Endothelial cell of umbilical vein (primary cell): ENCODE data around the gene NUB1. TPM values are rescaled to one million over a fixed set of nuclear protein-coding genes. Genes with fewer than 3 reads are reported as not detected.

Experiments used
- BruUV-seq: library from RNA; stranded (reverse); fragments of 400-500 nt; replicated peaks from 2 replicates; lab custom pipeline; 2021; lab: Mats Ljungman, UMichigan
- CTCF ChIA-PET: fragments of 300-600, 350-600 bp; sonication (Branson Sonifier 250); formaldehyde crosslinking; loops from one replicate; lab custom pipeline; 2021; ENCODE audit warnings: antibody characterized with exemption, inconsistent platforms; lab: Charles Lee
- POLR2A ChIA-PET: fragments of 300-600, 350-600 bp; sonication (Branson Sonifier 250); formaldehyde crosslinking; loops from one replicate; lab custom pipeline; 2021; ENCODE audit warnings: antibody characterized with exemption, inconsistent platforms; lab: Charles Lee
- DNase-seq: peaks from one replicate; pipeline ENCODE4 v3.0.0-alpha.2; 2011; ENCODE audit warnings: low read depth, low spot score
- FAIRE-seq: peaks from 2 replicates; lab custom pipeline; 2011; peaks lifted over from hg19 to GRCh38; lab: Jason Lieb, UNC
- H2AFZ ChIP-seq: 2 replicates; pipeline ENCODE4 v1.6.0; 2012; ENCODE audit warnings: low read depth, low read length, control low read depth, inconsistent platforms
- H3K27ac ChIP-seq: 2 replicates; pipeline ENCODE4 v1.5.1; 2011; ENCODE audit warnings: low read depth, mild to moderate bottlenecking, control low read depth, low read length, moderate library complexity; ENCODE audit not compliant: insufficient read depth
- H3K27me3 ChIP-seq, 2 experiments: 2 replicates each; pipeline versions ENCODE4 v1.6.0 to v1.6.1; 2011; ENCODE audit warnings: low read length in 2 of 2, mixed read lengths in 1 of 2; ENCODE audit not compliant: control insufficient read depth in 2 of 2, insufficient read depth in 2 of 2
- H3K36me3 ChIP-seq, 2 experiments: 2 replicates in 1 of 2; 3 replicates in 1 of 2; pipeline ENCODE4 v1.5.1; 2011; ENCODE audit warnings: low read length in 2 of 2, mild to moderate bottlenecking in 1 of 2, moderate library complexity in 1 of 2; ENCODE audit not compliant: control insufficient read depth in 2 of 2, insufficient read depth in 2 of 2; ENCODE audit errors: extremely low read depth in 1 of 2
- H3K4me1 ChIP-seq: 3 replicates; pipeline ENCODE4 v1.5.1; 2011; ENCODE audit warnings: mild to moderate bottlenecking, low read length; ENCODE audit not compliant: control insufficient read depth, insufficient read depth; ENCODE audit errors: extremely low read depth
- H3K4me2 ChIP-seq: 2 replicates; pipeline ENCODE4 v1.6.1; 2011; ENCODE audit warnings: low read length, control low read depth, mixed read lengths; ENCODE audit not compliant: insufficient read depth
- H3K4me3 ChIP-seq, 3 experiments: fragments of 200-600 bp in 1 of 3; sonication (generic), shearing (Covaris generic) in 1 of 3; replicated peaks in 1 of 3; 2 replicates each; pipeline ENCODE4 v1.5.1; 2011 to 2016; ENCODE audit warnings: control low read depth in 3 of 3, low read length in 3 of 3, mild to moderate bottlenecking in 2 of 3, inconsistent platforms in 1 of 3, low read depth in 1 of 3, moderate library complexity in 1 of 3; ENCODE audit not compliant: insufficient read depth in 1 of 3
- H3K79me2 ChIP-seq: 2 replicates; pipeline ENCODE4 v1.6.0; 2012; ENCODE audit warnings: low read length, inconsistent platforms; ENCODE audit not compliant: control insufficient read depth, insufficient read depth
- H3K9ac ChIP-seq: replicated peaks from 2 replicates; pipeline ENCODE3; 2011; ENCODE audit warnings: low read length, control low read depth; ENCODE audit not compliant: insufficient read depth; ENCODE audit errors: extremely low read depth
- H3K9me1 ChIP-seq: replicated peaks from 3 replicates; pipeline ENCODE4 v1.6.0; 2011; ENCODE audit warnings: mild to moderate bottlenecking, low read length; ENCODE audit not compliant: control insufficient read depth, insufficient read depth; ENCODE audit errors: extremely low read depth
- H3K9me3 ChIP-seq: replicated peaks from 2 replicates; pipeline ENCODE4 v1.5.1; 2012; ENCODE audit warnings: low read length, inconsistent platforms; ENCODE audit not compliant: control insufficient read depth, insufficient read depth
- H4K20me1 ChIP-seq: replicated peaks from 2 replicates; pipeline ENCODE3; 2011; ENCODE audit warnings: mild to moderate bottlenecking, low read length; ENCODE audit not compliant: control insufficient read depth, insufficient read depth; ENCODE audit errors: extremely low read depth
- CTCF ChIP-seq, 2 donors: IDR thresholded peaks; 1 replicate in 1 of 2; 2 replicates in 1 of 2; pipeline ENCODE4 v1.5.1; 2011; ENCODE audit warnings: low read length in 2 of 2, mild to moderate bottlenecking in 2 of 2, moderate library complexity in 2 of 2, control low read depth in 1 of 2, inconsistent platforms in 1 of 2, low read depth in 1 of 2; ENCODE audit not compliant: insufficient read depth in 1 of 2; ENCODE audit errors: extremely low read depth in 1 of 2
- EZH2 ChIP-seq: IDR thresholded peaks from 2 replicates; pipeline ENCODE4 v1.6.1; 2012; ENCODE audit warnings: borderline replicate concordance, low read depth, mild to moderate bottlenecking, moderate library complexity, low read length, inconsistent platforms; ENCODE audit not compliant: severe bottlenecking
- FOS ChIP-seq: IDR thresholded peaks from 2 replicates; pipeline ENCODE4 v1.6.1; 2011; ENCODE audit warnings: mild to moderate bottlenecking, low read length, moderate library complexity, borderline replicate concordance; ENCODE audit not compliant: insufficient read depth
- GATA2 ChIP-seq: IDR thresholded peaks from 2 replicates; pipeline ENCODE4 v1.7.0; 2011; ENCODE audit warnings: low read depth, mild to moderate bottlenecking, moderate library complexity, mixed read lengths, low read length; ENCODE audit not compliant: insufficient read length, insufficient read depth
- JUN ChIP-seq: IDR thresholded peaks from 2 replicates; pipeline ENCODE4 v1.6.1; 2011; ENCODE audit warnings: borderline replicate concordance, low read depth; ENCODE audit not compliant: insufficient read length, insufficient read depth
- MAX ChIP-seq: IDR thresholded peaks from 2 replicates; pipeline ENCODE4 v1.6.1; 2011; ENCODE audit not compliant: insufficient read depth, insufficient read length
- MYC ChIP-seq: IDR thresholded peaks from one replicate; pipeline ENCODE4 v1.6.1; 2011; ENCODE audit warnings: mild to moderate bottlenecking, low read depth, low read length
- POLR2A ChIP-seq: IDR thresholded peaks from 2 replicates; pipeline ENCODE4 v1.6.1; 2012; ENCODE audit warnings: low read depth, mild to moderate bottlenecking, control low read depth, low read length
- POLR2AphosphoS5 ChIP-seq: IDR thresholded peaks from 2 replicates; pipeline ENCODE4 v1.6.1; 2012; ENCODE audit warnings: low read depth, mild to moderate bottlenecking, control low read depth, low read length, moderate library complexity; ENCODE audit not compliant: insufficient read depth
- dilution Hi-C: fragments of 300-500 bp; cut with MboI; formaldehyde crosslinking; loops from one replicate; pipeline ENCODE4 v1.15.0; 2019; ENCODE audit warnings: low sequenced_read_pairs; ENCODE audit not compliant: extremely low pct_ligation_motif_present
- intact Hi-C: fragments of 100-400 bp; cut with micrococcal nuclease; formaldehyde crosslinking; loops from one replicate; pipeline ENCODE4 v1.10.0; 2022
- polyA plus RNA-seq, 4 experiments: library from polyadenylated mRNA; depleted of rRNA in 3 of 4; stranded (reverse) in 3 of 4; unstranded in 1 of 4; fragments of >200 nt; gene quantifications; 2 replicates each; pipeline versions ENCODE4 v1.2.1 to v1.2.3, GENCODE V29; 2011 to 2012; ENCODE audit warnings: missing spikeins in 1 of 4
- total RNA-seq: library from RNA; stranded (reverse); gene quantifications from 2 replicates; pipeline ENCODE4 v1.2.3, GENCODE V29; 2021

The NUB1 gene
- total and polyA plus RNA-seq, 2 donors (not counting 3 experiments of a cell fraction or from before 2014, with no cell fraction given): 28.0 to 46.2 TPM

DNA sequence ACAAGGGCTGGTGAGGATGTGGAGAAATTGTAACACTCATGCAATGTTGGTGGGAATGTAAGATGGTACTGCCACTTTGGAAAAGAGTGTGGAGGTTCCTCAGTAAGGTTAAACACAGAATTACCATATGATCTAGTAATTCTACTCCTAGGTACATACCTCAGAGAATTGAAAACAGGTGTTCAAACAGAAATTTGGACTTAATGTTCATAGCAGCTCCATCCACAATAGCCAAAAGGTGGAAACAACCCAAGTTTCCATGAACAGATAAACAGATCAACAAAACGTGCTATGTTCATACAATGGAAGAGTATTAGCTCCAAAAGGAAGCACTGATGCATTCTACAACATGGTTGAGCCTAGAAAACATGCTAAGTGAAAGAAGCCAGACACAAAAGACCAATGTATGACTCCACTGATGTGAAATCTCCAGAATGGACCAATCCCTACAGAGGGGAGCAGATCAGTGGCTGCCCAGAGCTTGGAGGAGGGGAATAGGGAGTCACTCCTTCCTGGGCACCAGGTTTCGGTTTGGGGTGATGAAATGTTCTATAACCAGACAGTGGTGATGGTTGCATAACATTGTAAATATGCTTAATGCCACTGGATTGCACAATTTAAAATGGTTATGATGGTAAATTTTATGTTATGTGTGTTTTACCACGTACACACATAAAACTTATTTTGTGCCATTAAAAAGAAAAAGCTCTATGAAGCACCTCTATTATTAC lies 73.9 kb downstream of the NUB1 start:
- intact Hi-C loops: no loop called here
- Histone ChIP-seq H3K36me3 (no peaks in the 10 kb centered on the region), H3K27me3 (peaks cover 38 to 43% of the 10 kb centered on the region in 2 experiments), H2AFZ (no peak overlapping the region), H3K27ac (no peak overlapping the region), H3K9me1 (no peaks in the 10 kb centered on the region), H3K9me3 (no peaks in the 10 kb centered on the region), H4K20me1 (no peaks in the 10 kb centered on the region), H3K79me2 (no peaks in the 10 kb centered on the region), H3K4me1 (no peaks in the 10 kb centered on the region), H3K4me3 (no peak overlapping the region), H3K9ac (no peak overlapping the region), H3K4me2 (no peak overlapping the region)
- TF ChIP-seq FOS (no peak), CTCF (IDR thresholded peaks at IDR 0.05; ENCODE audit: extremely low read depth in 1 of 2, insufficient read depth in 1 of 2, low read depth in 1 of 2, low read length in 2 of 2) (no peak), GATA2 (no peak), POLR2AphosphoS5 (no peak), JUN (no peak), POLR2A (no peak), MYC (no peak), MAX (no peak), EZH2 (no peak)
- CTCF ChIA-PET: interaction anchor here (1.0 to 1.1 kb wide), 2 partner anchors 10 kb away, joined by 3 to 5 read pairs; no protein-coding TSS in a partner anchor
- FAIRE-seq (no peak), DNase-seq (no peak)
- dilution Hi-C loops: no loop called here
- POLR2A ChIA-PET: no interaction called here
- BruUV-seq: no TSS peak
